PC-9 (cell line): ENCODE data around the gene DLGAP1.

Experiments used
- CTCF ChIP-seq: fragments of 200-600 bp; sonication (generic); conservative IDR thresholded peaks from 2 replicates; pipeline ENCODE4 v1.6.1; 2017; ENCODE audit warnings: mixed run types, antibody characterized with exemption, mild to moderate bottlenecking, moderate library complexity
- EZH2 ChIP-seq: fragments of 200-600 bp; sonication (generic); IDR thresholded peaks from 2 replicates; pipeline ENCODE4 v1.8.0; 2017; ENCODE audit warnings: antibody characterized with exemption, low read depth

GRCh38 chr18:3663870-3664512 is 791.1 kb downstream of the DLGAP1 start:
- TF ChIP-seq CTCF (no peak), EZH2 (no peak)
